Activated CD4-positive, alpha-beta T cell treated with anti-CD3 and anti-CD28 coated beads, Interleukin-2, Interleukin-4, amounts not matched to agents 100 ng/mL and 50 ng/mL, durations not matched to agents 16 hours and 8 hours (primary cell): ENCODE measurements around the gene CARD10.
"Not testable (repeated sequence)": the region's sequence is repeated elsewhere in the genome, so short reads cannot be mapped to it uniquely, and the experiment has no call there.

Source experiments
- DNase-seq: peaks from one replicate; pipeline ENCODE4 v3.0.0-alpha.2; 2020; ENCODE audit warnings: low spot score

Gene CARD10

DNA sequence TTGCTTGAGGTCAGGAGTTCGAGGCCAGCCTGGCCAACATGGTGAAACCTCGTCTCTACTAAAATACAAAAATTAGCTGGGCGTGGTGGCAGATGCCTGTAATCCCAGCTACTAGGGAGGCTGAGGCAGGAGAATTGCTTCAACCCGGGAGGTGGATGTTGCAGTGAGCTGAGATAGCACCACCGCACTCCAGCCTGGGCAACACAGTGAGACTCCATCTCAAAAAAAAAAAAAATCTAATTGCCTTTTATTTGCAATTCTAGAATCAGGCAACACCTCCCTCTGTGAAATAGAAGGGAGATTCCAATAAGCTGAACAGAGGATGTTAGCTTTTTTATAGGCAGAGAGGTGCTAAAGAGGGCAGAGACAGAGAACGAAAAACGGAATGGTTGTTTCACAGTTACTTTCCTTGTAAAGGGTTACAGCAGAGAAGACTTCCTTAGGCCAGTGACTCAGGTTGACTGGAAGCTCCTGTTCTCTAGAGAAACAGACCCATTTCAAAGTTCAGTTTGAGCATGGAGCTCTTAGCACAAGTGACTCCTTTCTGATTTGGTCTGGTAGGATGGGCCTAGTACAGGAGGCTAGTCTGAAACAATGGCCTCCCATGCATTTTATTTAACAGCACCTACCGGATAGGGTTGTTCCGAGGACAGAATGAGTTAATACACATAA, 8.0 kb upstream of the CARD10 start:
- not testable (repeated sequence) for DNase-seq

DNA sequence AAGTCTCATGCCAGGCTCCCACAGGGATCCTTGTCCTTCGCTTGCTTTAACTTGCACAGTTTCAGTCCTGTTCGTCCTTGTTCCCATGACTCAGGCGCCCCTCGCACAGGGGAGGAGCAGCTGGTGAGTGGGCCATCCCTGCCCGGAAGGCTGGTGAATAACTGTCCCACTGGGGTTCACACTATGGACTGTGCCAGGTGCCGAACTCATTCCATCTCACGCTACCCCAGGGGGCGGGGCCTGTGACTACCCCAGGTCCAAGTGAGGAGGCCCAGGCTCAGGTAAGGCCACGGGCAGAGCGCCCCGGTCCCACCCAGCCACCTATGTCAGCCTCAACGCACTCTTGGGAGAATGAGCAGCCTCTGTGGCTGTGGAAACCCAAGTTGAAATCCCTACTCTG, 7.2 kb upstream of the CARD10 start:
- no peak for DNase-seq

DNA sequence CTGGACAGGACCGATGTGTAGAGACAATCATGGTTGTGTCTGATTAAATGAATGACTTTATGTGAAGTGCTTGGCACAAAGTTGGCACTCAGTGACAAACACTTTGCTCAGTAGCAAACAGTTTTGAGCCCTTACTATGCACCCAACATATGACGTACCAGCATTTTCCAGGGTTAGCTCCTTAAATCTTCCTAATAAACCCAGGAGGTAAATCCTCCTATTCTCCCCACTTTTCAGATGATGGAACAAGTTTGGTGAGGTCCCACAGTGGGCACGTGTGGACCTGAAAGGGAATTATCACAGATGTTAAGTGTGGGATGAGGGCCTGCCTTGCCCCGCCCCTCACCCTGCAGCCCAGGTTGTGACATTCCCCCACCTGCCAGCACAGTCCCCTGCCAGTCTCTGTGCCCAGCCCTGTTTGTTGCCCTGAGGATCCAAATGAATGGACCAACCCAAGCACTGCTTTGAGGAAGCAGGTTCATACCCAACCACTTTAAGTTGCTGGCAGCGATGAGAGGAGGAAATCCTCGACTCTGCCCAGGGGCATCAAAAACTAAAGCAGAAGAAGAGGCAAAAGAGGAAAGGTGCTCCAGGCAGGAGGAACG, 6.6 kb upstream of the CARD10 start:
- no peak for DNase-seq

DNA sequence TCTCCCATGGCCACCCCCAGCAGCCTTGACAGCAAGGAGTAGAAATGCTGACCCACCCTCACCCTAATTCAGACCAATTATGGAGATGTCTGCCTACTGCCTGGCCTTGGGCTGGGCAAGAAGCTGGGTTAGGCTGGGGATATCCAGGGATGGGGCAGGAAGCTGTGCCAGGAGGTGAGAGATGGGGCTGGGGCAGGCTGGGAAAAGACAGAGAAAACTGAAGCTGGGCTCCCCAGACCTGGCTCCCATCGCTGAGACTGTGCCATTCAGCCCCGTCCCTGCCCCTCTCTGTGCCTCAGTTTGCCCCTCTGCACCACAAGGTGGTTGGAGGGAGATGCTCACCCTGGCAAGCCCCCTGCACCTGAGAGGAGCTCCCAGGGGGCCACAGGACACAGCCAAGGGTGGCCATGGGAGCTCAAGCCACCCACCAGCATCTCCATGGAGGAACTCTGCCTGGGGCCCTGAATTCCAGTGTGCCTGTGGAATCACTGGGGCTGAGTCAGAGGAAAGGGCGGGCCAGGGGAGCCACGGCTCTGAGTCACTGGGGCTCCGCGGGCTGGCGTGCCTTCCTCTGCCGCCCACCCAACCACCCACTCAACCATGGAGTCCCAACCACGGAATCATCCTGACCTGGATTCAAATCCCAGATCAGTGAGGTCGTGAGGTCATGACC, 6.0 kb upstream of the CARD10 start:
- no peak for DNase-seq

DNA sequence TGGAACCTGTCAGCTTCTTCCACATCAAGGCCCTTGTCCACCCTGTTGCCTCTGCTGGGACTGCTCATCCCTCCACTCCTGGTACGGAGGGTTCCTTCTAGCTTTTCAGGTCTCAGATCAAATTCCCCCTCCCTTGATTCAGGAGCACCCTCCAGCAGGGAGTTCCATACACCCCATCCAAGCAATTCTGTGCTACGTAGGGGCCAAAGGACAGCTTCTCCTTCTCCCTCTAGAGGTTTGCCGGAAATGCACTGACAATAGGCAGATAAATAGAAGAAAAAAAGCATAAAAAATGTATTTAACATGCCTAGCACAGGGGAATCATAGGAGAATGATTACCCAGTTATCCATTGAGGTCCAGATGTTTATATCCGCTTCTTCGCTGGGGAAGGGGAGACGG, 3.3 kb upstream of the CARD10 start:
- no peak for DNase-seq

DNA sequence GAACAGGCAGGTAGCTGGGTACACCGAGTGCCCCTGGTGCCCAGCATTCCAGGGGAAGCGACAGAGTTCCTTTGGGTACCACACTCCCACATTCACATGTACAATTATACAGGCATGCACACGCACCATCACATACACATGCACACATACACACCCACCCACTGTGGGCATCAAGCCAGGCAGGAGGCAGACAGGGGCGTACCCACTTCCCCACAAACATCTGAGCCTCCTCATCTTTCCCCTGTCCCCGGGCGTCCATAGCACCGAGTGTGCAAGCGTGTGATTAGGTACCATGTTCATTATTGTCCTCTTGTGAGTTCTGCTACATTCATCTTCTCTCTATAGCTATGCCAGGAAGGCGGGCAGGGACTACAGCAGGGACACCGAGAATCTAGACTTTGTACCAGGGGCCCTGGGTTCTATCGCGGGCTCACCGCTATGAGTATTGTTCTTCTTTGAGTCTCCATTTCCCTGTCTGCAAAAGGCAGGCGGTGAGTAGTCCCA, 2.1 kb upstream of the CARD10 start:
- no peak for DNase-seq

DNA sequence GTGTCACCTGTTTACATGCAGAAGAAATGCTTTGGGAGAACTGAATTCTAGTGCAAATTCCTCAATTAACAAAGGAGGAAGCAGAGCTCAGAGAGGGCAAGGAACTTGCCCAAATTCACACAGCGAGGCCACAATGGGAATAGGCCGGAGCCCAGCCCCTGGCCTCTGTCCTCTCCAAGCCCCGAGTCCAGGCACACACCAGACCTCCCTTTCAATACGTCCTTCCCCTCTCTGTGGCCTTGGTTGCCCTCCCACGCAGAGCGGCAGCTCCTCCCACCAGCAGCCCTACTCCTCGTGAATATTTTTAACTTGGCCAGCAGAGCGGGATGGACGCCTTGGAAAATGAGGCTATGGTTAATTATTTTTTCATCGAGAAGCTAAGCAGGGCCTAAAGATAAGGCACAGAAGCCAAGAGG, 1.6 kb upstream of the CARD10 start:
- no peak for DNase-seq

DNA sequence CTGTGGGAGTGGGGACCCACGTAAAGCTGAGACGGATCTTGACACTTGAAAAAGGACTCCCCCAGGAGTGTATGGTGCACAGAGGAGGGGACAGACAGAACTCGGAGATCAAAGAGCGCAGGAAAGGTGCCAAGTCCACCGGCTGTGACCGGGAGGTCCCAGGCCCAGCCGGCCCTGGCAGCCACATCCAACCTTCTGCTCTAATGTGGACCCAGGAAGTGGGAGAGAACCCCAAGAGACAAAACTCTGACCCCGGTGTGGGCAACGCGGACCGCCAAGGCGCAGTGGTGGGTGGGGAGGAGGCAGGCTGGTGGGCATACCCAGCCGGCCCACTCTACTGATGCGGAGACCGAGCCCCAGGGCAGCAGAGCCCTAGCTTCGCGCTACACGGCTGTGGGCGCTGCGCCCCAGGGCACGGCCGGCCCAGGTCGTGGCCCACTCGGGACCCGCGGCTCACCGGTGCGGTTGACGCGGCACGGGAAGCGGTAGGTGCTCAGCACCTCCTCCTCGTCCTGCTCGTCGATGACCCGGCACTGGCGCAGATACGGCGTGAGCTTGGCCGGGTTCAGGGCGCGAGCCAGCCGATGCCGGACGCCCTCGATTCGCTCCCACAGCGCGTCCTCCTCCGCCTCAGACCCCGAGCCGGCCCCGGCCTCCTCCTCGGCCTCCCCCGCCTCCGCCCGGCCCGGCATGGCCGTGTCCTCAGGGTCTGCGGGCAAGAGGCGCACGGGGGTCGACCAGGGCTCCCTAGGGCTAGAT, 527 bp downstream of the CARD10 start:
- no peak for DNase-seq

DNA sequence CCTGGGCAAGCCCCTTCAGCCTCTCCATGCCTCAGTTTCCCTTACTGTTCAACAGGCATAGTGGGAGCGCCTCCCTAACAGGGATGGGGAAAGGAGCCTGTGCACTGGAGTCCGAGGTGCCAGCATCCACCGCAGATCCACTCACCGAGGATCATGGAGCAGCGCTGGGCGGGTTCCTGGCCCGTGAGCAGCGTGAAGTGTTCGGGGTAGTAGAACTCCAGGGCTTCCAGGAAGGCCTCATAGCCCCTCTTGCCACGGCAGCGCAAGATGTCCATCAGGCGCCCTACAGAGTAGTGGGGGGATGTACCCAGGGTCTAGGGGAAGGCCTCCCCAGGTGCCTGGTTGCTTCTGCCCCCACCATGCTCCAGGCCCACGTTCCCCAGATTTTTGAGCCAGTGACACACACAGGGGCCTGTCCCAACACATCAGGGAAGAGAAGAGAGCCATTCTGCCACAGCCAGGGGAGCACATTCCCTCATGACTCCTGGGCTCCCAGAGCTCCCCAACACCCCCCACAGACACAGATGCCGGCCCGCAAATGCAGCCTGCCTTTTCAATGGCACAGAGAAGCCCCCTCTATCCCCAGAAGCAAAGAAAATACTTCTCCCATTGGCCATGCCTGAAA, 1.3 kb downstream of the CARD10 start:
- no peak for DNase-seq

DNA sequence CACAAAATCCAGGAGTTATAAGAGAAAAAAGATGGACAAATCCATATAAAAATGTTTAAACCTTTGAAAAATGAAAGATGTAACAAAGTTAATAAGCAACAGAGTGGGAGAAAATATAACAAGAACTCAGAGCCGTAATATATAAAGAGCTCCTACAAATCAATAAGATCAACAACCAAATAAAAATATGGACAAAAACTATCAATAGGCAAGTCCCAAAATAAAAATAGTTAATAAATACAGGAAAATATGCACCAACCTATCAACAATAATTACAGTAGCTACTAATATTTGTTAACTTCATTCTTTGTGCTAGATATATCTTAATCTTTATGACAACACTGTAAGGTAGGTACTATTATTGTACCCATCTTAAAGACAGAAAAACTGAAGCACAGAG, 2.8 kb downstream of the CARD10 start:
- DNase-seq = no peak

DNA sequence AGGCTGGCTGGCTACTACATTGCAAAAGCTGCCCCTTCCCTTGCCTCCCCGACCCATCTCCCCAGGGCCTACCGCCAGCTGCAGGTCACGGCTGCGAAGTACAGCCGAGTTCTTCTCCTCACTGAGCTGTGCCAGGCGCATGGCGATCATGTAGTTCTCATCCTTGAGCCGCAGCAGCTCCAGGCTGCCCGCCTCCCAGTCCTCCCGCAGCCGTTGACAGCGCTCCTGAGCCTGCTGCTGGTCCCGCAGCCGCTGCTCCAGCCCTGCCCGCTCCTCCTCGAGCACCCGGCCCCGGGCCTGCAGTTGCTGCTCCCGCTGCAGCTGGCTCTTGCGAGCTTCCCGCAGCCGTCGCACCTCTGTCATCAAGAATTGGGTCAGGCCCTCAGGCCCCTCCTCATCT, 3.3 kb downstream of the CARD10 start:
- DNase-seq = no peak

DNA sequence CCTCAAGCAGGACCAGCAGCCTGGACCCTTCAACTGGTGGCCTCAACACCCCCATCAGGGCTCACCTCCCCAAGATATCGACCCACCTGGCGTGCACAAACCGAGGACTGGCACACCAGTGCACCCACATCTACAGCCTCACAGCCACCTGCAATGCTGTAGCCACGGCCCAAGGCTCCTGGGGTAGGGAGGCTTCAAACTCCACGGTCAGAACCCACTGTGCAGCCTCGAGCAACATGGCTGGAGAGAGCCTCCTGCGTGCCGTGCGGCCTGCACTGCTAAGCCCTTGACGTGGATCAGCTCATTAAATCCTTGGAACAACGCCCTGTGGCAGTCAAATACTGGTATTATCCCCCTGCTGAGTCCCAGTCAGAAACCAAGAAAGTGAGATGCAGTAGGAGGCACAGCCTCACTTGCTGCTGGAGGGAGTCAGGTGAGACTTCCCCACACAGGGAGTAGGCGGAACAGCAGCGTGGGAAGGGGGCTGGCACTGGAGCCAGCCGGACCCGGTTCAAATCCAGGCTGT, 4.6 kb downstream of the CARD10 start:
- no peak for DNase-seq

DNA sequence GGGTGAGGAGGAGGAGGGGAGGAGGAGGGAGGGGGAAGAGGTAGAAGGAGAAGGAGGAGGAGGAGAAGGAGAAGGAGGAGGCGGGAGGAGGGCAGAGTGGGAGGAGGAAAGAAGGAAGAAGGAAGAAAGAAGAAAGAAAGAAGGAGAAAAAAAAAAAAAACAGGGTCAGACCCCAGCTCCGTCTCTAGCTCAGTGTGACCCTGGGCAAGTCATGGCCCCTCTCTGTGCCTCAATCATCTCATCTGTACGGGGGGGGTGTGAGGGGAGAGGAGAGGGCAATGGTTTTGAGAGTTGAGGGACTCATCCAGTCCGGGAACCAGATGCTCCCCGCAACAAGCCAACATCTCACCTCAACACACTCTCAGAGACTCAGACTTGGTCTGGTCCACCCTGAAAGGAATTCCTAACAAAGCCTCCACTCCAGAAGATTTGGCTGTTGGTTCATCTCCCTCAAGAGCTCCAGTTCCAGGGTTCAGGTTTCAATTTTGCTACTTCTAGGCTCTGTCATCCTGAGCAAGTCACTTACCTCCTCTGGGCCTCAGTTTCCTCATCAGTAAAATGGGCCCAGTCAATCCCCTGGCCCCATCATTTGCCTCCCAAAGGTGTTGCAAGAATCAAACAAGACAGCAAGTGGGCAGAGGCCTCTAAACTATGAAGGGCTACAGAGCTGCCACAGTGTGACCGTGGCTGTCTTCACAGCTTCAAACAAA, 7.7 kb downstream of the CARD10 start:
- DNase-seq = no peak

DNA sequence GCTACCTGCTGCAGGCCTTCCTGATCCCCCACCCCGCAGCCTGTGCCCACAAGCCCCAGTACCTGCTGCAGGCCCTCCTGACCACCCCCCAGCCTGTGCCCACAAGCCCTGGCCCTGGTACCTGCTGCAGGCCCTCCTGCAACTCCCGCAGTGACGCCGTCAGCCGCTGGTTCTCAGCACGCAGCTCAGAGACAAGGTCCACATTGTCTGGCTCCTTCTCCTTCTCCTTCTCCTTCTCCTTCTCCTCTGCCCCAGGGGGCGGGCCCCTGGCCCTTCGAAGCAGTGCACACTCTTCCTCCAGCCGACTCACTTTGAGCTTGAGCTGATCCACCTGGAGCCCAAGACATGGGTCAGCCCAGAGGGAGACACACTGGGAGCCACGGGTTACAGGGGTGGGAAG, 9.1 kb downstream of the CARD10 start:
- no peak for DNase-seq

DNA sequence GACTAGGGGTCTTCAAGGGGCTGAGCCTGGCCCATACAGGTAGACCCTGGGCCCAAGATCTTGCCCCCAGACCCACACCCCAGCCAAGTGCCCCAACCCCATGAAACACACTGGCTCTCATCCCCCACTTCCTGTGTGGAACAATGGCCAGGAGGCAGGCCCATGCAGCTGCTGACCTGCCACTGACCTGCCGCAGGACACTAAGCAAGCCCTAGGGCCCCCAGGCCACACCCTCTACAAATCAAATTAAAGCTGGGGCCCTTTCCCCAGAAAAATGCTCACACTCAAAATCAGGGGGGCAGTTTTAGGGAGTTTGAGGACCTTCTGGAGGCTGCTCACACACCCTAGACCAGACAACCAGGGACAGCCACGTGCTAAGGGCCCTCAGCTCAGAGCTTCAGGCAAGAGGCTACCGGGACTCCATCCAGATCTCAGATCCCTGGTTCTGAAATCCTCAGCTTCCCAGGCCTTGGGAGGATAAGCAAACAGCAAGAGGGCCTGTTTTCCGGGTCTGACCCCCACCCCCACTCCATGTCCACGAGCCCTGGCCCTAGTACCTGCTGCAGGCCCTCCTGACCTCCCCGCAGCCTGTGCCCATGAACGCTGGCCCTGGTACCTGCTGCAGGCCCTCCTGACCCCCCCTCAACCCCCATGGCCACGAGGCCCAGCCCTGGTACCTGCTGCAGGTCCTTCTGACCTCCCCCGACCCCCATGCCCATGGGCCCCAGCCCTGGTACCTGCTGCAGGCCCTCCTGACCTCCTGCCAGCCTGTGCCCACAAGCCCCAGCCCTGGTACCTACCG, 10.0 kb downstream of the CARD10 start:
- DNase-seq = no peak

DNA sequence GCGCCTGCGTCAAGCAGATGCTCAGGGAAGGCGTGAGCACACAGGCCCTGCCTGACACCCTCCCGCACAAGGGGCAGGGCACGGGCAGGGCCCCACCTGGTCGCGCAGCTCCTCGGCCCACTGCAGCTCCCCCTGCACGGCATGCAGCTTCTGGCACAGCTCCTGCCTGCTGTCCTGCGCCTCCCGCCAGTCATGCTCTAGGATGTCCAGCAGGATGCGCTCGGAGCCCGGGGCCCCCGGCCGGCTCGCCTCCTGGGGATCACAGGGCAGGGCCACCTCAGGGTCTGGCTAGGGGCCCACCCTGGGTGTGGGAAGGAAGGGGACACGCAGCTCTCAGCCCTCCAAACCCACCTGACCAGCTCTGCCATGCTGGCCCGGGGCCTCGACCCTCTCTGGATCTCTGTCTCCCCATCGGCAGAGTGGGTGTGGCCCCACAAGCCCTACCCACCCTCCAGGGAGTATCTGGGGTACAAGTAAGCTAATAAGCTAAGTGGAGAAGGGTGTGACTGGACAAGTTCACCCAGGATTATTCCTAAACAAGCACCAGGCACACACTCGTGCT, 10.7 kb downstream of the CARD10 start:
- DNase-seq = no peak

DNA sequence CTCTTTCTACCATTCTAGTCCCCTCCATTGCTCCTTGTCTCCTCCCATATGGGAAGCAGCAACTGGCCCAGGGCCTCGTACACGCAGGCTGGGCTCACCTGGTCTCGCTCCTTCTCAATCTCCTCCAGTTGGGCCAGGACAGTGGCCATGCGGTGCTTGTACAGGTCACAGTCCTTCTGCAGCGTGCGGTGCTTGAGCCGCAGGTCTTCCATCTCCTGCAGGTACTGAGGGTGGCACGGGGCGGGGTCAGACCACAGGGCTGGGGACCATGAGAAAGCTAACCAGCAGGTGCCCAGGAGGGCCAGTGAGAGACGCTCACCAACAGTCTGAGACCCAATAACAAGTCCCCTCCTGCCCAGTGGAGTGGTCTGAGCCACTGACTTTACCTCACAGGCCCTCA, 11.5 kb downstream of the CARD10 start:
- no peak for DNase-seq

DNA sequence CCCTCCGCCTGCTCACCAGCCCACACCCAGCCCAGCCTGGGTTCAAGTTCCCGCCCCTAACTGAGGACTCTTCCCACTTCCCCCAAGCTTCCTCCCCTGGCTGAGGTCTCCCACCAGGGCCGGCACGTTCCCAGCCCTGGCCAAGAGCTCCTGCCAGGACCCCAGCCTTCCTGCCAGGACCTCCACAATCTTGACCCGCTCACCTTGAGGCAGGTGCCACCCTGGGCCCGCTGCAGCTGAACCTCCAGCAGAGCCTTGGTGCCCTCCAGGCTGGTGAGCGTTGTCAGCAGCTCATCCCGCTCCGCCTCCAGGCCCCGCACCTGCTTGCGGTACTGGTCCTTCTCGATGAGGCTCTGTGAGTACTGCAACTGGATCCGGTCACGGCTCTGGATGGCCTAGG, 13.2 kb downstream of the CARD10 start:
- no peak for DNase-seq

DNA sequence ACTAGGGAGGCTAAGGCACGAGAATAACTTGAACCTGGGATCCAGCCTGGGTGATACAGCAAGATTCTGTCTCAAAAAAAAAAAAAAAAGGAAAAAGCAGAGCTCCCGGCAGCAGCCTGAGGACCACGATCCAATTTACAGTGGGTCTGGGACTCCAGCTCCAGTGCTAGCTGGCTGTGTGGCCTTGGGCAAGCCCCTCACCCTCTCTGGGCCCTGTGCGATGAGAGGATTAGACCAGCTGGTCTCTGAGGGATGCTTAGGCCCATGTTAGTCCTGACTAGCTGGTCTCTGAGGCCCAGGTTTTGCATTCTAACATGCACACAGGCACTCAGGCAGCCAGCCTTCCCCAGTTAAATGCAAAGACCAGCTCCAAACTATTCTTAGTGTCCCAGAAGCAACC, 13.7 kb downstream of the CARD10 start:
- no peak for DNase-seq

DNA sequence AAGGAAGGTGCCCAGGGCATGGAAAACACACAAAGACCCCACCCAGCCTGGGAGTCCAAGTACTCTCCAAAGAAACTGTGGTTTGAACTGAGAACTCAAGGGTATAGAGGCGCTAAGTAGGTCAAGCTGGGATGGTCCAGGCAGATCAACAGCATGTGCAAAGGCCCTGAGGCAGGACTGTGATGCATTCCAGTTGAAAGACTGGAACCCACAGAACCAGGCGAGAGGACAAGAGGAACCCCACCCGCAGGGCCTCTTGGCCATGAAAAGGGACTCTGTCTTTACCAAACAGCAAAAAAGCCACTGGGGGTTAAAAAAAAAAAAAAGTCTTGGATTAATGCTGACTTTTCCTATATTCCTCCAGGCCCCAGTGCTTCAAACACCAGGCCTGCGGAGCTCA, 14.3 kb downstream of the CARD10 start:
- no peak for DNase-seq
